Spleen (tissue), 7 donors: ENCODE data around the gene DENND1B.

Experiments
- CTCF ChIP-seq, 11 experiments: fragments of 200-600 bp in 7 of 11; fragments of 450-650 bp in 4 of 11; sonication (generic) in 4 of 11; IDR thresholded peaks in 8 of 11; conservative IDR thresholded peaks in 3 of 11; 1 replicate in 7 of 11; 2 replicates in 4 of 11; pipeline versions ENCODE4 v1.4.0 to v1.8.0; 2016 to 2021; ENCODE audit warnings: antibody characterized with exemption in 11 of 11, inconsistent platforms in 4 of 11, mild to moderate bottlenecking in 1 of 11
- POLR2A ChIP-seq, 3 donors: fragments of 450-650 bp; IDR thresholded peaks; one replicate each; pipeline ENCODE4 v1.5.1; 2017; ENCODE audit warnings: antibody characterized with exemption in 3 of 3, mild to moderate bottlenecking in 1 of 3
- POLR2AphosphoS5 ChIP-seq, 3 donors: sonication (generic); formaldehyde crosslinking; IDR thresholded peaks; one replicate each; pipeline ENCODE4 v1.5.1; 2017; ENCODE audit warnings: antibody characterized with exemption in 3 of 3
- donor health status: DM: no; HTN: no; CAD: no; lungs with moderate emphysema.
- donor health status: DM: no; HTN: no; CAD: no.
- donor health status: DM: no; HTN: no; CAD: no.

GRCh38 chr1:197797010-197797409 is 21.7 kb upstream of the DENND1B start:
- TF ChIP-seq POLR2A (IDR thresholded peaks at IDR 0.05), result no peak
- TF ChIP-seq CTCF (IDR thresholded peaks at IDR 0.05 in 8 of 11, conservative IDR thresholded peaks at IDR 0.05 in 3 of 11), result no peak
- no peak for TF ChIP-seq POLR2AphosphoS5 (IDR thresholded peaks at IDR 0.05)
